Suppressor macrophage (primary cell): ENCODE data around the gene PRDM12.

Source experiments
- DNase-seq, 4 experiments: peaks; one replicate each; pipeline ENCODE4 v3.0.0-alpha.2; 2020 to 2022

The PRDM12 gene

DNA sequence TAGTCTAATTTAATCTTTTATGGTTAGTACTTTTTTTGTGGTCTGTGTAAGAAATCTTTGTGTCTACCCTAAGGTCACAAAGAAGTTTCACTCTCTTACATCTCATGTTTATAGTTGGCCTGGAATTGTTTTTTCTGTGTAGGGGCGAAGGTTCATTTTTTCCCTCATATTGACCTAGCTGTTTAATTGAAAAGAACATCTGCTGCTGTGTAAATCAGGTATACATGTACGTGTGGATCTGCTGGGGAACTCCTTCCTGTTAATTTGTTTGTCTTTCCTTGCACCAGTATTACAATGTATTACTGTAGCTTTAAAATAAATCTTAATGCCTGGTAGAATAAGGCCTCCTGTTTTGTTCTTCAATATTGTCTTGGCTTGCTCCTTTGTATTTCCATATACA lies 67.0 kb downstream of the PRDM12 start:
- DNase-seq, result no peak

DNA sequence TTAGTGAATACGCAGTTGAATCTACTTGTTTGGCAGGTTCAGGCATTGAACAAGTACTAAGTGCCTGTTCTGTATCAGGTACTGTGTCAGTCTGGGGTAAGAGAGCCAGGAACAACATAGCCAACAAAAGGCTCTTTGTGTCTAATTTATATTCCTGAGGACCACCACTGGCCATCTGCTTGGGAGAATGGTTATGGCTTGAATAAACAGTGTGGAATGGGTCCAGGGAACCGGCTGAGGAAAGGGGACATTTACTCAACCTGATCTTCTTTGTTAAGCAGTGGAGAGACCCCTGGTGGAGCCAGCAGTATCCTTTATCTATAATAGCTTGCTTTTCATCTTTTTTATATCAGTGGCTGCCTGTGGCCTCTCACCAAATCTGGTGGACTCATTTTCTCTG lies 67.7 kb downstream of the PRDM12 start:
- DNase-seq, result no peak
